Measurements from ENCODE around the gene CHAC1.

GRCh38 chr15:40995656-40996055, 42.4 kb downstream of the CHAC1 start:
- TF ChIP-seq, protein P1, sequence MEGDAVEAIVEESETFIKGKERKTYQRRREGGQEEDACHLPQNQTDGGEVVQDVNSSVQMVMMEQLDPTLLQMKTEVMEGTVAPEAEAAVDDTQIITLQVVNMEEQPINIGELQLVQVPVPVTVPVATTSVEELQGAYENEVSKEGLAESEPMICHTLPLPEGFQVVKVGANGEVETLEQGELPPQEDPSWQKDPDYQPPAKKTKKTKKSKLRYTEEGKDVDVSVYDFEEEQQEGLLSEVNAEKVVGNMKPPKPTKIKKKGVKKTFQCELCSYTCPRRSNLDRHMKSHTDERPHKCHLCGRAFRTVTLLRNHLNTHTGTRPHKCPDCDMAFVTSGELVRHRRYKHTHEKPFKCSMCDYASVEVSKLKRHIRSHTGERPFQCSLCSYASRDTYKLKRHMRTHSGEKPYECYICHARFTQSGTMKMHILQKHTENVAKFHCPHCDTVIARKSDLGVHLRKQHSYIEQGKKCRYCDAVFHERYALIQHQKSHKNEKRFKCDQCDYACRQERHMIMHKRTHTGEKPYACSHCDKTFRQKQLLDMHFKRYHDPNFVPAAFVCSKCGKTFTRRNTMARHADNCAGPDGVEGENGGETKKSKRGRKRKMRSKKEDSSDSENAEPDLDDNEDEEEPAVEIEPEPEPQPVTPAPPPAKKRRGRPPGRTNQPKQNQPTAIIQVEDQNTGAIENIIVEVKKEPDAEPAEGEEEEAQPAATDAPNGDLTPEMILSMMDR (conservative IDR thresholded peaks at IDR 0.05 in 1 of 2, IDR thresholded peaks at IDR 0.05 in 1 of 2; ENCODE audit: low read depth in 1 of 2, low read length in 2 of 2), result no peak
- TF ChIP-seq EZH2 (IDR thresholded peaks at IDR 0.05; ENCODE audit: low read length, missing control alignments), result no peak

All from fibroblast of lung (primary cell).